ENCODE measurements around the gene ZBTB16.

Gene ZBTB16

GRCh38 chr11:114154271-114155047 lies 94.9 kb downstream of the ZBTB16 start:
- no peak for DNase-seq (ENCODE audit: low read depth)

DNA sequence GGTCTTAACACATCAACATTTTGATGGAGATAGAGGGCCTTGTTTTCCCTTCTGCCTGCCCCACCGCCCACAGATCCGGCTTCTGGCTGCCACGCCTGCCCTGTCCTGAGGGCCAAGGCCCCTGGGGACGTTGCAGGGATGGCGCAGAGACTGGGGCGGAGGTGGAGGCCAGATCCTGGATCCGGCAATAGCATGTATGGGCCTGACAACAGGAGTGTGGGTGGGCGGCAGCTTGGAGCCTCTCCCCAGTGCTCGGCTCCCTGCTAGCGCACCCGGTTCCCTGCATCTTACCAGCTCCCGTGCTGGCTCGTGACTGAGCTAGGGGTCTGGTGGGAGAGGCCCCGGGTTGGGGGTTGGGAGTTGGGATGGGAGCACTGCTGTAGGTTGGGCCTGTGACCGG lies 95.6 kb downstream of the ZBTB16 start:
- no peak for DNase-seq (ENCODE audit: low read depth)

DNA sequence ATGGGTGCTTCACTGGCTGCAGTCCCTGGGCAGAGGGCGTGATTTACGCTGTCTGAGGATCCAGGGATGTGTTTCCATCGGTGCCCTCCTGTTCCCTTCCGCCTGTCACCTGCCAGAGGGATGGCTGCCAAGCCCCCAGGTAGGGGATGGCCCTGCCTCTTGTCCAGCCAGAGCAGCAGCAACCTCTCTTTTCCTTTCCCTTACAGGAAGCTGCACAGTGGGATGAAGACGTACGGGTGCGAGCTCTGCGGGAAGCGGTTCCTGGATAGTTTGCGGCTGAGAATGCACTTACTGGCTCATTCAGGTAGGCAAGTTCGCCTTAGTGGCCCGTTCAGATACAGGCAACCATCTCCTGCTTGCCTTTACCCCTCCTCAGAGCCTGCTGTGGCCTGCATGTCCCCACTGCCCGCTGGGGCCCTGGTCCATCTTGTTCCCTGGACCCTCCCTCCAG lies 96.6 kb downstream of the ZBTB16 start:
- DNase-seq (ENCODE audit: low read depth): no peak

- no peak for DNase-seq (ENCODE audit: low read depth)
Measured at GRCh38 chr11:114156782-114157181, 97.3 kb downstream of the ZBTB16 start.

- DNase-seq (ENCODE audit: low read depth): no peak
Measured at GRCh38 chr11:114157476-114158050, 98.1 kb downstream of the ZBTB16 start.

- DNase-seq (ENCODE audit: low read depth): no peak
Measured at GRCh38 chr11:114158421-114158820, 98.9 kb downstream of the ZBTB16 start.

- no peak for DNase-seq (ENCODE audit: low read depth)
Measured at GRCh38 chr11:114158886-114159285, 99.4 kb downstream of the ZBTB16 start.

GRCh38 chr11:114159320-114159719 lies 99.8 kb downstream of the ZBTB16 start:
- DNase-seq (ENCODE audit: low read depth): no peak

- DNase-seq (ENCODE audit: low read depth): peak; percentile 49
Measured at GRCh38 chr11:114159802-114160632, 100.5 kb downstream of the ZBTB16 start.

DNA sequence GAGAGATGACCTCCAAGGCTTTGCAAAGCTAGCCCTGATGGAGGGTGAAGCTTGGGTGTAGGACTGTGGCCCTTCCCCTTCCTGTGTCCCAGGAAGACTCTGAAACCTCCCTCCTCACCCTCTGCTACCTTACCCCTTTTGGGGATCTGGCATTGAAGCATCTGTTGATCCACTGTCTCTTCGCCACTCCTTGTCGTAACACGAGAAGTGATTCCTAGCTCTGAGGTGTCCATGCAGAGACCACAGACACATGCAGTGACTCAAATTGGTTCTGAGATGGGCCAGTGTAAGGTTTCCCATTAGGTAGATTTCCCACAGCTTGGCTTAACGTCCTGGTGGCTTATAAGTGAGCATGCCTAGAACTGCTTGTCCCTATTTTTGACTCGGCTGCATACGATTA lies 101.4 kb downstream of the ZBTB16 start:
- no peak for DNase-seq (ENCODE audit: low read depth)

GRCh38 chr11:114161486-114162250 lies 102.2 kb downstream of the ZBTB16 start:
- DNase-seq (ENCODE audit: low read depth): no peak

GRCh38 chr11:114162719-114163123 lies 103.2 kb downstream of the ZBTB16 start:
- peak; percentile 88 for DNase-seq (ENCODE audit: low read depth)

GRCh38 chr11:114163229-114163631 lies 103.7 kb downstream of the ZBTB16 start:
- DNase-seq (ENCODE audit: low read depth): no peak

DNA sequence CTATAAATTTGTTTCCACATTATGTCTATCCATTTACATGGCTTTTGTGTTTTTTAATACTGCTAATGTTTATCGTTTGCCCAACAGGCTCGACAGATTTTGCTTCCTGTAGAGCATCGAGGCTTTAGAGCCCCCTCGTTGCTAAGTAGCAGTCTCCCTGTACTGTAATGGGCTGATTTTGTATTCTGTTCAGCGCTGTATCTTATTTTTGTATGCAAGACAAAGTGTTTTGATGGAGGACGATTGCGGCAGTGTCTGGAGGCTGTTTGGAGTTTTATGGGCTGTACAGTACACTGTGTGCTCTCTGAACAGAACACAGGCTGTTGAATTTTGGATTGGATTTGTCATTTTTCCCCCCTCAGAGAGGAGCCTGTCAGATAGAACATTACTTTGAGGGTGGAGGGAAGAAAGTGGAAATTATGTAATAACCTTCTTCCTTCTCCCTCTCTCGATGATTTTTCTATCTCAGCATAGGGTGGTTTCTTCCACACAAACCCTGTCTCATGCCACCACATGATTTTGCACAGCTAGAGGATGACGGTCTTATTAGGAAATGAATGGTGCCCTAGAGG lies 104.4 kb downstream of the ZBTB16 start:
- no peak for DNase-seq (ENCODE audit: low read depth)

DNA sequence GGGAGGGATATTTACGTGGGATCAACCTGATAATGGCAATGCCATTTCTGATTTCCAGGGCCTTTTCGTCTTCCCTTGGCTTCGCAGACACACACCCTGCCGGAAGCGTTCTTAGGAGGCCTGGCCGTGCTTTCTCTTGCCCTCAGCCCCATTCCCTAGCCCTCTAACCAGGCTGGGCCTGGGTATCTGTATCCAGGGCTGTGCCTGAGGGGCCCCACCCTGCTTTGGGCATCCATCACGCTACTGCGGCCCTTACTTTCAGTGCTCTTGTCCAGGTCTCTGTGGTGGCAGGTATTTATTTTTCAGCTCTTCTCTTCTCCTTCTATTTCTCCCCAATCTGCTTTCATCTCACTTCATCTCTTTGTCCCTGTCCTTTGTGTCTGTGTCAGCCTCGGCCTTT lies 105.0 kb downstream of the ZBTB16 start:
- DNase-seq (ENCODE audit: low read depth): no peak

DNA sequence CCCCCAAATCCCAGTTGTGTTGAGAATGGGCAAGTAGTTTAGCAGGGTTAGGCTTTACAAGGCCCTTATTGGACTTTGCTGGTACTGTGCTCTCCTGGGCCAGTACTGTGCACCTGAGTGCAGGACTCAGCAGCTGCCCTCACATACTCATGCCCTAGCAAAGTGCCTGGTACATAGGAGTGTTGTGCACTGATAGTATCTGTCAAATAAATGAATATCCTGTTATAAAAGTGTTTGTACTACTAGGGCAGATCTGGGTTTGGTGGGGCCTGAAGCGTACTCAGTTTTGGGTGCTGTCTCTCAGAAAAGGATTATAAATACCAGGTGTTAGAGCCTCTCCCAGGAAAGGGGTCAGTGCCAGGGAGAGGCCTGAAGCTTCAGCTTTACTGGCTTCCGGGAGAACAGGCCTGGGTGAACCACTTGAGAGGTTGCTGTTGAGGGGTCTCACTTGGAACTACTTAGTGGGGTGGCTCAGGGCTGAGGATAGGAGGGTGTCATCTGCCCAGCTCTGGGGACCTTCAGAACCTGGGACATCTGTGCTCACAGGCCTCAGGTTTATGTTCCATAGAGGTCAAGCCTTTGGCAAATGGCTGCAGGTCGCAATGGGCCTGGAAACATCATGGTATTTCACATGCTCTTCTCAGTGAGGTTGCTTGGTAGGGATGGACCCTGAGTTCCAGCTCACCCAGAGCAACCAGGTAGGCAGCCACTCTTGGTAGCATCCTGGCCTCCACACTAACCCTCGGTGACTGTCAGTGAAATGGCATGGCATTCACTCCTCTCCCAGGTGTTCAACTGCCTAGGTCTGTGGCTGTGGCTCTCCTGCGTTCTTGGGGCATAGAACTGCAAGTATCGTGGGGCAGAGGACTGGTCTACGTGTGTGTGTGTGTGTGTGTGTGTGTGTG lies 106.1 kb downstream of the ZBTB16 start:
- no peak for DNase-seq (ENCODE audit: low read depth)

DNA sequence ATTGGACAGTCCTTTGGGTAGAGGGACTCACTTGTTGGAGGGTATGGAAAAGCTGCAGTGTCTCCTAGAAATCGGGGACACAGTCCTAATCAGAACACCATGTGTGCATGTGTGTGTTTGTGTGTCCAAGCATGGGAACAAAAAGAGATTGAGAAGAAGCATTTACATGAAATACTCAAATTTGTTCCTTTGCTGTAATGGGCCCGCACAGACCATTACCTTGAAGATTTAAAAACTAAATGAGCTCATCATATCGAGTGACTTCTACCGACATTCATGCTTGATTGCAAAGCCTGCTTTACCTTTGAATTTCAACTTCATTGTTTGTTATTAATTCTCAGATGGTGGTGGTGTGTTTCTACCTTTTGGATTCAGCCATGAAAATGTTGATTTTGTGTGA lies 106.9 kb downstream of the ZBTB16 start:
- DNase-seq (ENCODE audit: low read depth): no peak

GRCh38 chr11:114166897-114167323 lies 107.4 kb downstream of the ZBTB16 start:
- DNase-seq (ENCODE audit: low read depth): peak; percentile 56

DNA sequence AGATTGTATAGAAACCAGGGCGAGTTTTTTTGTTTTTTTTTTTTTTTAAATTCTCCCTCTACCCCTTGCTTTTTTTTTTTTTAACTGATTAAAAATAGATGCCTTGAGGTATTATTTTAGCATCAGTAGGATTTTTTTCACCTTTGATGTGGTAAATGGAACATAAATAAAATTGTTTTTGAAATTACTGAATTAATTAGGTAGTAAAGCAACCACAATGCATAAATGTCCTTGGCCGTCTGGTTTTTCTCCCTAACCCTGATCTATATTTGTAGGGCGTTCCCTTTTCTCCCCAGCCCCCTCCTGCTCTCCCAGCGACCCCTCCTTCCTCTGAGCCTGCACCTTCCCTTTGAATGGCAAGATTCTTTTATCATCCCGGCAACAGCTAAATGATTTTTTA lies 107.8 kb downstream of the ZBTB16 start:
- DNase-seq (ENCODE audit: low read depth): no peak

- no peak for DNase-seq (ENCODE audit: low read depth)
Measured at GRCh38 chr11:114167771-114168448, 108.4 kb downstream of the ZBTB16 start.
